GM19351 (cell line): ENCODE results near the gene DNAJC4.

Experiments used
- ATAC-seq: cut with Tn5 transposase; IDR thresholded peaks from one replicate; pipeline ENCODE4 v1.9.1; 2021; ENCODE audit warnings: mild to moderate bottlenecking, moderate library complexity; ENCODE audit not compliant: unreplicated experiment

The DNAJC4 gene

DNA sequence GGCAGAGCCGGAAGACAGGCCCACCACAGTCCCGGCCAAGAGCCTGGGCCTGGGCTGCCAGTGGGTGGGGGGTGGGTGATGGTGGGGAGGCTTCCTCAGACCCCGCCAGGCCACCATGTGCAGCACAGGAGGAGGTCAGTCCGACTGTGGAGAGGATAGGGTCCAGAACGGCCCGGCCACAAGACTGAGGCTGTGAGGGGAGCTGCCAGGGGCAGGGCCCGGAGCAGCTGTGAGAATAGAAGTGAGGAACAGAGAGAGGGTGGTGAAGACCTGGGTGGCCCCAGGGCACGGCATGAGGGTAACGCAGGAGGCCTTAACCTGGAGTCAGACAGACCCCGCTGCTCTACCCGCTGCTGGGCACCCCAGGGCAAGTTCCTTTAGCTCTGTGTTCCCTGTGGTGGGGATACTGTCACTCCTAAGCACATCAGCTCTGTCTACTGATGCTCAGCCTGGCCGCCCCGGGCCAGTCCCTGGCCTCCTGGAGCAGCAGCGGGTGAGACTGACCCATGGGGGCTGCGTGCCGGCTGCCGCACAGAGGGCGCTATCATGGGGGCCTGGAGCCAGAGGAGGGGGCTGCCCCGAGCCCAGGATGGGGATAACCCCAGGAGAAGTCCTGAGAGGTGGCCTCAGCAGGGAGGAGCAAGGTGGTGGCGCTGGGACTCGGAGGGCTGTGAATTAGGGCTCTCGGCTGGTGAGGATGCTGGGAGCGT, 22.1 kb upstream of the DNAJC4 start:
- ATAC-seq = no peak

DNA sequence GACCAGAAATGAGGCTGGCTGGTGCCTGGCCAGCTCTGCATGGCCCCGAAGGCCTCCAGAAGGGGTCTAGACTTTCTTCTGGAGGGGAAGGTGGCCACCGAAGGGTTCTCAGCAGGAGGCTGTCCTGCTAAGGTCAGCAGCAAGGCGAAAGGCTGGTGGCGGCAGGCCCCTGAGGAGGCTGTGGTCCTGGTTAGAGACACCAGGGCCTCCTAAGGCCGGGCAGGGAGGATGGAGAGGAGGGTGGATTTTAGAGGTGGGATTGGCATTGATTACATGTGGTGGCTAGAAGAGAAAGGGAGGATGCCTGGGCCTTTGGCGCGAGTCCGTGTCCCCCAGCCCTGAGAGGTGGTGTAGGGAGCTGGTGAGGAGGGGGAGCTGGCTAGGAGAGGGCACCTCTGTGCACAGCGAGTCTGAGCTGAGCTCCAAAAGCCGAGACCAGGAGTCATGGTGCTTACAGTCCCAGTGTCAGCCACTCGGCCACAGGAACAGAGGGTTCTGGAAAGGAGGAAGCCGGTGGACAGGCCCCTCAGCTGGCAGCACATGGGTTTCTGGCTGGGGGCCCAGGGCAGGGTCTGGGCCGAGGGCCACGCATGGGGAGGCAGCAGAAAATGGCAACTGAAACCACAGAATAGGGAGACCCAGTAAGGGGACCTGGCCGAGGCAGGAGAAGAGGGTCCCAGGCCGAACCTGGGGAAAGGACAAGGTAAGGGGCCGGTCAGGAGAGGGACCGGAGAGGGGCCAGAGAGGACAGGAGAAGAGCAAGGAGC, 21.4 kb upstream of the DNAJC4 start:
- ATAC-seq = no peak

- ATAC-seq = no peak
These were observed 20.8 kb upstream of the DNAJC4 start for GRCh38 chr11:64209563-64209843.

- no peak for ATAC-seq
These were observed 19.9 kb upstream of the DNAJC4 start for GRCh38 chr11:64210301-64211020.

- ATAC-seq = no peak
These were observed 19.0 kb upstream of the DNAJC4 start for GRCh38 chr11:64211181-64211872.

GRCh38 chr11:64216879-64217278, 13.5 kb upstream of the DNAJC4 start:
- ATAC-seq = no peak

GRCh38 chr11:64218628-64219353, 11.6 kb upstream of the DNAJC4 start:
- ATAC-seq = no peak

DNA sequence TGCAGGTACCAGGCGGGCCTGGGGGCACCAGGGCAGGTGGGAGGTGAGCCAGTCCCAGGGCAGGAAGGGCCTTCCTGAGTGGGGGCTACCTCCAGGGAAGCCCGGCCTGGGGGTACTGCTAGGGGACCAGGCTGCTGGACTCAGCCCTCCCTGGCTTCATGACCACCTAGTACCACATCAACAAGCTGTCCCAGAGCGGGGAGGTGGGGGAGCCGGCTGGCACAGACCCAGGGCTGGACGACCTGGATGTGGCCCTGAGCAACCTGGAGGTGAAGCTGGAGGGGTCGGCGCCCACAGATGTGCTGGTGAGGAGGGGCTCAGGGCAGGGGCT, 11.0 kb upstream of the DNAJC4 start:
- ATAC-seq = no peak

- no peak for ATAC-seq
These were observed 10.6 kb upstream of the DNAJC4 start for GRCh38 chr11:64219755-64220154.

- no peak for ATAC-seq
These were observed 10.1 kb upstream of the DNAJC4 start for GRCh38 chr11:64220271-64220670.

DNA sequence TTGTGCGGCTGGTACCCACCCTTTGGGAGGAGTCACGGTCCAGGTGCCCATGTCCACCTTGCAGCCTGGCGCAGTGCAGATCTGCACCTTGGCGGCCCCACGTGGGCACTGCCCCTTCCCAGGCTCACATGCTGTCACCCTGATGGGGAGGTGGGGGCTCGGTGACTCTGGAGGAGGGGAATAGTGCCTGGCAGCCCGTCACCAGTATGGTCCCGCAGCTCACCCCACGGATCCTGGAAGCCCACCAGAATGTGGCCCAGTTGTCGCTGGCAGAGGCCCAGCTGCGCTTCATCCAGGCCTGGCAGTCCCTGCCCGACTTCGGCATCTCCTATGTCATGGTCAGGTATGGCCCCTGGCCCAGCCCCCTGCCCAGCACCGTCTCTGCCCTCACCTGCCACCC, 9.6 kb upstream of the DNAJC4 start:
- no peak for ATAC-seq

DNA sequence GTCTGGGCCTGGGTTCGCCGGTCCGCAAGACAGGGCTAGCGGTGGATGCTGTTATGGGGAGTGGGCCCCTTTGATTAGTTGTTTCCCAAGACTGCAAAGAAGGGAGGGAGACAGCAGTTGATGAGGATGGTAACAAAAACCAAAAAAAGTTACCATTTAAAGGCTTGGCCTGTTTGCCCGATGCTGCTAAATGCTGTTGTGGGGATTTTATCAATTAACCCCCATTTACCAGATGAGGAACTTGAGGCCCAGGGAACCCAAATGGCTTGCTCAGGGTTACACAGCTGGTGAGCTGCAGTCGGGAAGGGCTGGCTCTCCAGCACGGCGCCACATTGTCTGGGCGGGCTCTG, 7.7 kb upstream of the DNAJC4 start:
- no peak for ATAC-seq

DNA sequence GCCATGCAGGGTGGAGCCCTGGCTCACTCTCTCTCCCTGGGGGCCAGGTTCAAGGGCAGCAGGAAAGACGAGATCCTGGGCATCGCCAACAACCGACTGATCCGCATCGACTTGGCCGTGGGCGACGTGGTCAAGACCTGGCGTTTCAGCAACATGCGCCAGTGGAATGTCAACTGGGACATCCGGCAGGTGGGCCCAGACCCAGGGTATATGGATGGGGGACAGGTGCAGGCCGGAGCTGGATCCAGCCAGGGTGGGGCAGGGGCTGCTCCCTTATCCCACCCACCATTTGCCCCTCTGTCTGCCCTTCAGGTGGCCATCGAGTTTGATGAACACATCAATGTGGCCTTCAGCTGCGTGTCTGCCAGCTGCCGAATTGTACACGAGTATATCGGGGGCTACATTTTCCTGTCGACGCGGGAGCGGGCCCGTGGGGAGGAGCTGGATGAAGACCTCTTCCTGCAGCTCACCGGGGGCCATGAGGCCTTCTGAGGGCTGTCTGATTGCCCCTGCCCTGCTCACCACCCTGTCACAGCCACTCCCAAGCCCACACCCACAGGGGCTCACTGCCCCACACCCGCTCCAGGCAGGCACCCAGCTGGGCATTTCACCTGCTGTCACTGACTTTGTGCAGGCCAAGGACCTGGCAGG, 7.2 kb upstream of the DNAJC4 start:
- no peak for ATAC-seq

DNA sequence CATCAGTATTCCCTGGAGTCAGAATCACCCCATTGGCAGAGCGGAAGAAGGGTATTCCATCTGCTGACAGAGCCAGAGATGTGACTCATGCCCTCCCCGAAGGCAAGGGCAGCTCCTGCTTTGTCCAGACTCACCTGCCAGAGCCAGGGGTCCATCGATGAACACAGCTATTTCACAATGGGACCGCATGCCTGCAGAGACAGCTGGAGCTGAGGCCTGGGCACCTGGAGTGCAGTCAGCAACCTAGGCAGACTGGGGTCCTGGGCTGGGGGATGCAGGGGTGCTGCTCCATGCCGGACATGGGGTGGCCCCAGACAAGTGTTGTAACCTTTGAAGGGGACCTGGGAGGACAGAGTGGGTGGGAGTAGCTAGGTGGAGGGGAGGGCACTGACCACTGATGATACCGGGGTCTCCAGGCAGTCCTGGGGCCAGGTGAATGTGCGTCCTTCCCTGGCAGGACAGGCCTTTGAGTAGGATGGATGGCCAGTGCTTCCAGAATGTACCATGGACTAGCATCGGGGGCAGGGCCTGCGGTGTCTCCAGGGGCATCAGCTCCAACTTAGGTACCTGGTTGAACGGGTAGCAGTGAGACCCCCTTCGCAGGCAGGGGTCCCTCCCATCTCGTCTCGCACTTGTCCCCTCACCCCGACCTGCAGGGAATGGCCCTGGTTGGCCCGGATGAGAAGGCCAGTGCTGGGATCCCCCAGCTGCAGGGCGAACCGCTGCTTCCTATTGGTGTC, 6.0 kb upstream of the DNAJC4 start:
- no peak for ATAC-seq

DNA sequence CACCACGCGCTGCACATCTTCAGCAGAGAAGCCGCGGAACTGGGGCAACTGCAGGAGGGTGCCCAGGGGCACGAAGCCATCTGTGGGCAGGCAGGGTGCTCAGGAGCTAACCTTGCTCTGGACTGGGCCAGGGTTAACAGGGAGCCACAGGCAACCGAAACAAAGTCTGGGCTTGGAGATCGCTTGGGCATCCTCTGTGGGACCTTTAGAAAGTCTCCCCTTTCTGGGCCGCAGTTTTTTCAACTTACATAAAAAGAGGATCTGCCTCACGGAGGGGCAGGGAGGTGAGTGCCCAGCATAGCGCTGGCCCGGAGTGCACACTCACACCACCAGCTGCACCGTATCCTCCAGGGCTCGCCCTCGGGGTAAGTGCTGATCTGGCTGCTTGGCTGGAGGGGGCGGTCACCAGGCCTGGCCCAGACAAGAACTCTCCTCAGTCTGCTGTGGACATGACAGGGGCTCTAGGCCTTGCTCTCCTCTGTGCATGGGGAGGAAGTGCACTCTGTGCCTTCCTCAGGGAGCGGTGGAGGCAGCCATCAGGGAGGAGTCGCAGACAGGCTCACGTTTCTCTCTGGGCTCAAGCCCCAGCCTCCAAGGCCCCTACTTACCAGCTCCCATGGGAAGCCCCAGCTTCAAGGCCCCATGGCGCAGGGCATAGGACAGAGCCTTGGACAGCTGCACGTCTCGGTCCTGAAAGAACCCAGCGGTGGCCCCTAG, 5.3 kb upstream of the DNAJC4 start:
- ATAC-seq = no peak

- peak; percentile 53 for ATAC-seq
These were observed 4.5 kb upstream of the DNAJC4 start, which contains the start of the genes NUDT22 and TRPT1 for GRCh38 chr11:64225608-64226506. TSS of gene NUDT22 (plus strand) at chr11:64226274. CDS start at chr11:64226653, 379 bp downstream. TSS of gene TRPT1 (minus strand) at chr11:64226186. CDS start at chr11:64225860, 326 bp downstream.

DNA sequence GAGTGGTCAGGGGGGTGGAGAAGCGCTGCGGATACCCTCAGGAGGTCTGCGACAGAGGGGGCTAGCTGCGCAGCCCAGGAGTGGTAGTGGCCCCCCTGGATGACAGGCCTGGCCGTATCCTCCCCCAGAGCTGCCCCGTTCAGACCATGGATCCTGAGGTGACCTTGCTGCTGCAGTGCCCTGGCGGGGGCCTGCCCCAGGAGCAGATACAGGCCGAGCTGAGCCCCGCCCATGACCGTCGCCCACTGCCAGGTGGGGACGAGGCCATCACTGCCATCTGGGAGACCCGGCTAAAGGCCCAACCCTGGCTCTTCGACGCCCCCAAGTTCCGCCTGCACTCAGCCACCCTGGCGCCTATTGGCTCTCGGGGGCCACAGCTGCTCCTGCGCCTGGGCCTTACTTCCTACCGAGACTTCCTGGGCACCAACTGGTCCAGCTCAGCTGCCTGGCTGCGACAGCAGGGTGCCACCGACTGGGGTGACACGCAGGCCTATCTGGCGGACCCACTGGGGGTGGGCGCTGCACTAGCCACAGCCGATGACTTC, 3.8 kb upstream of the DNAJC4 start:
- no peak for ATAC-seq
